SK-N-SH (cell line): ENCODE data around the gene WNK4. TPM values are rescaled to one million over a fixed set of nuclear protein-coding genes. Genes with fewer than 3 reads are reported as not detected.

ENCODE experiments used
- CTCF ChIA-PET: fragments of 300-600, 350-600 bp; formaldehyde crosslinking; extraction: SDS; loops from one replicate; lab custom pipeline; 2021; lab: Yijun Ruan, JAX
- POLR2A ChIA-PET: fragments of 350-600 bp; sonication (Branson Sonifier 250); formaldehyde crosslinking; extraction: SDS; loops from one replicate; lab custom pipeline; 2020; ENCODE audit warnings: antibody characterized with exemption, inconsistent platforms; lab: Yijun Ruan, JAX
- DNase-seq: peaks from one replicate; pipeline ENCODE4 v3.0.0; 2012
- H2AFZ ChIP-seq: fragments of 200-600 bp; sonication (generic); 2 replicates; pipeline ENCODE4 v1.8.1; 2016; ENCODE audit warnings: antibody characterized with exemption, mild to moderate bottlenecking, low read depth
- H3F3A ChIP-seq: fragments of 200-600 bp; sonication (generic); replicated peaks from 2 replicates; pipeline ENCODE3; 2016; ENCODE audit warnings: antibody characterized with exemption, mild to moderate bottlenecking; ENCODE audit not compliant: insufficient read depth
- H3K27ac ChIP-seq, 2 experiments: fragments of 200-500 bp in 1 of 2; fragments of 200-600 bp in 1 of 2; sonication (Bioruptor generic) in 1 of 2; sonication (generic), shearing (Covaris generic) in 1 of 2; 2 replicates each; pipeline versions ENCODE4 v1.5.1 to v1.6.1; 2014 to 2016; ENCODE audit warnings: low read depth in 2 of 2, inconsistent platforms in 1 of 2, low read length in 1 of 2, mild to moderate bottlenecking in 1 of 2, mixed read lengths in 1 of 2
- H3K27me3 ChIP-seq: fragments of 200-600 bp; sonication (generic), shearing (Covaris generic); 2 replicates; pipeline ENCODE4 v1.6.1; 2016; ENCODE audit warnings: mixed run types; ENCODE audit not compliant: insufficient read depth
- H3K36me3 ChIP-seq, 2 experiments: fragments of 200-500 bp in 1 of 2; fragments of 200-600 bp in 1 of 2; sonication (Bioruptor generic) in 1 of 2; sonication (generic) in 1 of 2; replicated peaks in 1 of 2; 2 replicates each; pipeline versions ENCODE3 to v1.5.1; 2014 to 2016; ENCODE audit warnings: low read length in 1 of 2, mild to moderate bottlenecking in 1 of 2; ENCODE audit not compliant: insufficient read depth in 2 of 2, control insufficient read depth in 1 of 2
- H3K4me1 ChIP-seq, 2 experiments: fragments of 200-500 bp in 1 of 2; fragments of 200-600 bp in 1 of 2; sonication (Bioruptor generic) in 1 of 2; sonication (generic), shearing (Covaris generic) in 1 of 2; 2 replicates each; pipeline versions ENCODE4 v1.5.1 to v1.6.1; 2014 to 2016; ENCODE audit warnings: low read depth in 1 of 2, low read length in 1 of 2, mixed run types in 1 of 2; ENCODE audit not compliant: insufficient read depth in 2 of 2, control insufficient read depth in 1 of 2
- H3K4me2 ChIP-seq: fragments of 200-600 bp; sonication (generic), shearing (Covaris generic); 2 replicates; pipeline ENCODE4 v1.6.1; 2017; ENCODE audit warnings: mixed run types
- H3K4me3 ChIP-seq, 2 experiments: fragments of 200-500 bp in 1 of 2; fragments of 200-600 bp in 1 of 2; sonication (Bioruptor generic) in 1 of 2; sonication (generic), shearing (Covaris generic) in 1 of 2; 2 replicates each; pipeline versions ENCODE4 v1.5.1 to v1.8.1; 2014 to 2016; ENCODE audit warnings: low read depth in 2 of 2, inconsistent platforms in 1 of 2, low read length in 1 of 2, mild to moderate bottlenecking in 1 of 2, mixed read lengths in 1 of 2, moderate library complexity in 1 of 2
- H3K79me2 ChIP-seq: fragments of 200-600 bp; sonication (generic); 2 replicates; pipeline ENCODE4 v1.8.1; 2017; ENCODE audit warnings: mild to moderate bottlenecking; ENCODE audit not compliant: insufficient read depth
- H3K9ac ChIP-seq: fragments of 200-600 bp; sonication (generic); 2 replicates; pipeline ENCODE4 v1.6.1; 2017; ENCODE audit warnings: mixed run types
- H3K9me2 ChIP-seq: fragments of 200-600 bp; sonication (generic); 2 replicates; pipeline ENCODE4 v1.6.1; 2017; ENCODE audit warnings: mixed run types
- H3K9me3 ChIP-seq: fragments of 200-600 bp; sonication (generic); 2 replicates; pipeline ENCODE4 v1.6.1; 2017; ENCODE audit warnings: mixed run types, mild to moderate bottlenecking, moderate library complexity
- H4K20me1 ChIP-seq: fragments of 200-600 bp; sonication (generic); 2 replicates; pipeline ENCODE4 v1.6.1; 2017; ENCODE audit warnings: mild to moderate bottlenecking, mixed run types; ENCODE audit not compliant: insufficient read depth
- EP300 ChIP-seq, 2 experiments: IDR thresholded peaks; 2 replicates each; pipeline versions ENCODE4 v1.4.0 to v1.6.1; 2012; ENCODE audit warnings: borderline replicate concordance in 1 of 2, low read depth in 1 of 2, low read length in 1 of 2
- FOXM1 ChIP-seq: IDR thresholded peaks from 2 replicates; pipeline ENCODE4 v1.4.0; 2012; ENCODE audit warnings: low read depth, mild to moderate bottlenecking
- GABPA ChIP-seq: IDR thresholded peaks from 2 replicates; pipeline ENCODE4 v1.4.0; 2012; ENCODE audit warnings: low read depth, mild to moderate bottlenecking
- MEF2A ChIP-seq: IDR thresholded peaks from 2 replicates; pipeline ENCODE4 v1.4.0; 2012; ENCODE audit warnings: low read depth, borderline replicate concordance
- MXI1 ChIP-seq: IDR thresholded peaks from 2 replicates; pipeline ENCODE4 v1.6.1; 2012; ENCODE audit warnings: mild to moderate bottlenecking, low read depth, low read length, improper control_type of control experiment
- POLR2AphosphoS5 ChIP-seq: IDR thresholded peaks from 2 replicates; pipeline ENCODE4 v1.6.1; 2012; ENCODE audit warnings: low read depth, low read length
- RAD21 ChIP-seq: IDR thresholded peaks from 2 replicates; pipeline ENCODE4 v1.6.1; 2012; ENCODE audit warnings: mild to moderate bottlenecking, low read length
- RCOR1 ChIP-seq: fragments of 150-350 bp; IDR thresholded peaks from 2 replicates; pipeline ENCODE4 v1.6.1; 2017; ENCODE audit warnings: antibody characterized with exemption, low read length
- RXRA ChIP-seq: IDR thresholded peaks from 2 replicates; pipeline ENCODE4 v1.4.0; 2012; ENCODE audit warnings: low read depth, mild to moderate bottlenecking, borderline replicate concordance
- SIN3A ChIP-seq: IDR thresholded peaks from 2 replicates; pipeline ENCODE4 v1.6.1; 2012; ENCODE audit warnings: low read depth, mild to moderate bottlenecking, low read length, moderate library complexity, borderline replicate concordance
- TEAD4 ChIP-seq: IDR thresholded peaks from 2 replicates; pipeline ENCODE4 v1.4.0; 2012; ENCODE audit warnings: mild to moderate bottlenecking, borderline replicate concordance; ENCODE audit not compliant: insufficient read depth
- WGBS: methylation state at CpG from one replicate; pipeline ENCODE4 v1.1.6; 2017; ENCODE audit warnings: low lambda C conversion rate; 5-methylcytosine and 5-hydroxymethylcytosine counted together
- polyA plus RNA-seq, 3 experiments: library from polyadenylated mRNA; depleted of rRNA; stranded (reverse); fragments of >200 nt; gene quantifications; 2 replicates each; pipeline ENCODE4 v1.2.3, GENCODE V29; 2012
- TF ChIP-seq, protein P1 (sequence below): IDR thresholded peaks from 2 replicates; pipeline ENCODE4 v1.6.1; 2012; ENCODE audit warnings: mild to moderate bottlenecking, low read depth, low read length, moderate library complexity
- TF ChIP-seq, protein P2 (sequence below): IDR thresholded peaks from 2 replicates; pipeline ENCODE4 v1.4.0; 2012; ENCODE audit warnings: low read depth
- TF ChIP-seq, protein P3 (sequence below): IDR thresholded peaks from 2 replicates; pipeline ENCODE4 v1.4.0; 2012; ENCODE audit warnings: low read depth, borderline replicate concordance
- TF ChIP-seq, protein P4 (sequence below): fragments of 200-600 bp; sonication (generic); IDR thresholded peaks from 2 replicates; pipeline ENCODE4 v1.6.1; 2017; ENCODE audit warnings: antibody characterized with exemption, mild to moderate bottlenecking, moderate library complexity
- TF ChIP-seq, protein P5 (sequence below): fragments of 150-350 bp; IDR thresholded peaks from 2 replicates; pipeline ENCODE4 v1.6.1; 2017; ENCODE audit warnings: antibody characterized with exemption, low read length, low read depth, borderline replicate concordance
- TF ChIP-seq, protein P6 (sequence below): IDR thresholded peaks from 2 replicates; pipeline ENCODE4; 2012

WNK4 gene
- polyA plus RNA-seq, 1 of the 3 experiments (the other 2 are of a cell fraction): 12.5 TPM

DNA sequence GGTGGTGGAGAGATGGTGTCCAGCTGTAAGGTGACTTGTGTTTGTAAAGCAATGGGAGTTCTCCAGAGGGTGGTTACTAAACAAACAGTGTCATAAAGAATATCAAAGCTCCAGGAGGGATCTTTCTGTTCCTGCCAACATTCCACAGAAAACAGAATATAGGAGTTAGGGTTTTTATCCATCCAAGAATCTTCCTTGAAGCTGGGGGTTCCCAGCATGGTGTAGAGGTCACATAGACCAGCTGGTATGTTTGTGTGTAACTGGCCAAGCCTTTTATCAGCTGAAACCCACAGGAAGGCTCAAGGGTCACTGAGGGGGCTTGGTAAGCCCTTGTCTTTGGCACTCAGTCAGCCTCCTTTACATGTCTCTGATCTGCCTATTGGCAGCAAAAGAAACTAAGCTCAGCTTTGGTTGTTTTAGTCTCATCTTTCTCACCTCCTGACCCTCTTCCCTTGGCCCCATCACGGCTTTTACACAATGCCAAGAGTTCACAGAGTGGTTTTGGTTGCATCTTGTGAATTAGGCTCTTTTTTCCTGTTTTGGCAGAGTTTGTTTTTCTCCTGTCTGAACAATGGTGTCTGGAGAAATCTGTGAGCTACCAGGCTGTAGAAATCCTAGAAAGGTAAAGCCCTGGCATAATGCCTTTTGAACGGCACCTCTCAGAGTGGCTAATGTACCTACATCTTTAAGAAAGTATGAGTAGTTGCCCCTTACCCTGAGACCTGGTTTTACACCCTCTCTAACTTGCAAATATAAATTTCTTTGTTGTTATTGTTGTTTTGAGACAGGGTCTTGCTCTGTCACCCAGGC is 22.9 kb downstream of the WNK4 start (continued):
- TF ChIP-seq, protein P1, sequence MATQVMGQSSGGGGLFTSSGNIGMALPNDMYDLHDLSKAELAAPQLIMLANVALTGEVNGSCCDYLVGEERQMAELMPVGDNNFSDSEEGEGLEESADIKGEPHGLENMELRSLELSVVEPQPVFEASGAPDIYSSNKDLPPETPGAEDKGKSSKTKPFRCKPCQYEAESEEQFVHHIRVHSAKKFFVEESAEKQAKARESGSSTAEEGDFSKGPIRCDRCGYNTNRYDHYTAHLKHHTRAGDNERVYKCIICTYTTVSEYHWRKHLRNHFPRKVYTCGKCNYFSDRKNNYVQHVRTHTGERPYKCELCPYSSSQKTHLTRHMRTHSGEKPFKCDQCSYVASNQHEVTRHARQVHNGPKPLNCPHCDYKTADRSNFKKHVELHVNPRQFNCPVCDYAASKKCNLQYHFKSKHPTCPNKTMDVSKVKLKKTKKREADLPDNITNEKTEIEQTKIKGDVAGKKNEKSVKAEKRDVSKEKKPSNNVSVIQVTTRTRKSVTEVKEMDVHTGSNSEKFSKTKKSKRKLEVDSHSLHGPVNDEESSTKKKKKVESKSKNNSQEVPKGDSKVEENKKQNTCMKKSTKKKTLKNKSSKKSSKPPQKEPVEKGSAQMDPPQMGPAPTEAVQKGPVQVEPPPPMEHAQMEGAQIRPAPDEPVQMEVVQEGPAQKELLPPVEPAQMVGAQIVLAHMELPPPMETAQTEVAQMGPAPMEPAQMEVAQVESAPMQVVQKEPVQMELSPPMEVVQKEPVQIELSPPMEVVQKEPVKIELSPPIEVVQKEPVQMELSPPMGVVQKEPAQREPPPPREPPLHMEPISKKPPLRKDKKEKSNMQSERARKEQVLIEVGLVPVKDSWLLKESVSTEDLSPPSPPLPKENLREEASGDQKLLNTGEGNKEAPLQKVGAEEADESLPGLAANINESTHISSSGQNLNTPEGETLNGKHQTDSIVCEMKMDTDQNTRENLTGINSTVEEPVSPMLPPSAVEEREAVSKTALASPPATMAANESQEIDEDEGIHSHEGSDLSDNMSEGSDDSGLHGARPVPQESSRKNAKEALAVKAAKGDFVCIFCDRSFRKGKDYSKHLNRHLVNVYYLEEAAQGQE: no peak
- TF ChIP-seq, protein P2, sequence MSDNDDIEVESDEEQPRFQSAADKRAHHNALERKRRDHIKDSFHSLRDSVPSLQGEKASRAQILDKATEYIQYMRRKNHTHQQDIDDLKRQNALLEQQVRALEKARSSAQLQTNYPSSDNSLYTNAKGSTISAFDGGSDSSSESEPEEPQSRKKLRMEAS: no peak
- TF ChIP-seq GABPA: no peak
- TF ChIP-seq, protein P3, sequence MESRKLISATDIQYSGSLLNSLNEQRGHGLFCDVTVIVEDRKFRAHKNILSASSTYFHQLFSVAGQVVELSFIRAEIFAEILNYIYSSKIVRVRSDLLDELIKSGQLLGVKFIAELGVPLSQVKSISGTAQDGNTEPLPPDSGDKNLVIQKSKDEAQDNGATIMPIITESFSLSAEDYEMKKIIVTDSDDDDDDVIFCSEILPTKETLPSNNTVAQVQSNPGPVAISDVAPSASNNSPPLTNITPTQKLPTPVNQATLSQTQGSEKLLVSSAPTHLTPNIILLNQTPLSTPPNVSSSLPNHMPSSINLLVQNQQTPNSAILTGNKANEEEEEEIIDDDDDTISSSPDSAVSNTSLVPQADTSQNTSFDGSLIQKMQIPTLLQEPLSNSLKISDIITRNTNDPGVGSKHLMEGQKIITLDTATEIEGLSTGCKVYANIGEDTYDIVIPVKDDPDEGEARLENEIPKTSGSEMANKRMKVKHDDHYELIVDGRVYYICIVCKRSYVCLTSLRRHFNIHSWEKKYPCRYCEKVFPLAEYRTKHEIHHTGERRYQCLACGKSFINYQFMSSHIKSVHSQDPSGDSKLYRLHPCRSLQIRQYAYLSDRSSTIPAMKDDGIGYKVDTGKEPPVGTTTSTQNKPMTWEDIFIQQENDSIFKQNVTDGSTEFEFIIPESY: no peak
- TF ChIP-seq, protein P4, sequence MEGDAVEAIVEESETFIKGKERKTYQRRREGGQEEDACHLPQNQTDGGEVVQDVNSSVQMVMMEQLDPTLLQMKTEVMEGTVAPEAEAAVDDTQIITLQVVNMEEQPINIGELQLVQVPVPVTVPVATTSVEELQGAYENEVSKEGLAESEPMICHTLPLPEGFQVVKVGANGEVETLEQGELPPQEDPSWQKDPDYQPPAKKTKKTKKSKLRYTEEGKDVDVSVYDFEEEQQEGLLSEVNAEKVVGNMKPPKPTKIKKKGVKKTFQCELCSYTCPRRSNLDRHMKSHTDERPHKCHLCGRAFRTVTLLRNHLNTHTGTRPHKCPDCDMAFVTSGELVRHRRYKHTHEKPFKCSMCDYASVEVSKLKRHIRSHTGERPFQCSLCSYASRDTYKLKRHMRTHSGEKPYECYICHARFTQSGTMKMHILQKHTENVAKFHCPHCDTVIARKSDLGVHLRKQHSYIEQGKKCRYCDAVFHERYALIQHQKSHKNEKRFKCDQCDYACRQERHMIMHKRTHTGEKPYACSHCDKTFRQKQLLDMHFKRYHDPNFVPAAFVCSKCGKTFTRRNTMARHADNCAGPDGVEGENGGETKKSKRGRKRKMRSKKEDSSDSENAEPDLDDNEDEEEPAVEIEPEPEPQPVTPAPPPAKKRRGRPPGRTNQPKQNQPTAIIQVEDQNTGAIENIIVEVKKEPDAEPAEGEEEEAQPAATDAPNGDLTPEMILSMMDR: no peak
- no peak for TF ChIP-seq RXRA

DNA sequence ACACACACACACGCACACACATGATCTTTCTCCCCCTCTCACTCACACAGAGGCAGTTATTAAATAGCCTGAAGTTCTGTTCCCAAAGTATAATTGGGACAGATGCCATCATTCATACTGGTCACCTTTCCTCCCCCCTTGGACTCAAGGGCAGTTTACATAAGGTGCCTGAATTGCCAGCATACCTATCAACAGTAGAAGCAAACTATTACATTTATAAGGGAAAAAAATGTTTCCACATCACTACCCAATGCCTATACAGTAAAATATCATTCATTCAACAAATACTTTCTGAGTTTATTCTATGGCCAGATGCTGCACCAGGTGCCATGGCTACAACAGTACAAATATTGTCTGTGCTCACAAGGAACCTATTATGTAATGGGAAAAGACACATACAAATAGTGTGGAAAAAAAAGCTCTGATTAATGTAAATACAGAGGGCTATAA is 24.5 kb downstream of the WNK4 start:
- Histone ChIP-seq H3K4me3 (no peak overlapping the region), H4K20me1 (no peaks in the 10 kb centered on the region; the same call in 1 of the 2 replicates), H3K4me2 (no peak overlapping the region), H3K27ac (no peak overlapping the region), H3F3A (peaks cover 14% of the 10 kb centered on the region), H3K79me2 (no peaks in the 10 kb centered on the region), H3K27me3 (no peaks in the 10 kb centered on the region), H3K4me1 (peaks cover 0 to 3% of the 10 kb centered on the region in 2 experiments; a peak in 2 of 4 replicates), H2AFZ (no peak overlapping the region), H3K9me3 (no peaks in the 10 kb centered on the region), H3K36me3 (peaks cover 0 to 4% of the 10 kb centered on the region in 2 experiments), H3K9ac (no peak overlapping the region), H3K9me2 (no peaks in the 10 kb centered on the region)
- CTCF ChIA-PET: no interaction called here
- WGBS: 83% methylated on average over 1 of the region's 1 CpG
- POLR2A ChIA-PET: interaction anchor here (0.7 kb wide), 1 partner anchor 19 kb away, joined by 3 read pairs; the partner anchor contains the start of gene BECN1
- DNase-seq: no peak
- TF ChIP-seq SIN3A: no peak
- TF ChIP-seq, protein P5, sequence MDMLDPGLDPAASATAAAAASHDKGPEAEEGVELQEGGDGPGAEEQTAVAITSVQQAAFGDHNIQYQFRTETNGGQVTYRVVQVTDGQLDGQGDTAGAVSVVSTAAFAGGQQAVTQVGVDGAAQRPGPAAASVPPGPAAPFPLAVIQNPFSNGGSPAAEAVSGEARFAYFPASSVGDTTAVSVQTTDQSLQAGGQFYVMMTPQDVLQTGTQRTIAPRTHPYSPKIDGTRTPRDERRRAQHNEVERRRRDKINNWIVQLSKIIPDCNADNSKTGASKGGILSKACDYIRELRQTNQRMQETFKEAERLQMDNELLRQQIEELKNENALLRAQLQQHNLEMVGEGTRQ: no peak
- TF ChIP-seq MXI1: no peak
- TF ChIP-seq RAD21: no peak
- TF ChIP-seq TEAD4: no peak
- TF ChIP-seq, protein P6, sequence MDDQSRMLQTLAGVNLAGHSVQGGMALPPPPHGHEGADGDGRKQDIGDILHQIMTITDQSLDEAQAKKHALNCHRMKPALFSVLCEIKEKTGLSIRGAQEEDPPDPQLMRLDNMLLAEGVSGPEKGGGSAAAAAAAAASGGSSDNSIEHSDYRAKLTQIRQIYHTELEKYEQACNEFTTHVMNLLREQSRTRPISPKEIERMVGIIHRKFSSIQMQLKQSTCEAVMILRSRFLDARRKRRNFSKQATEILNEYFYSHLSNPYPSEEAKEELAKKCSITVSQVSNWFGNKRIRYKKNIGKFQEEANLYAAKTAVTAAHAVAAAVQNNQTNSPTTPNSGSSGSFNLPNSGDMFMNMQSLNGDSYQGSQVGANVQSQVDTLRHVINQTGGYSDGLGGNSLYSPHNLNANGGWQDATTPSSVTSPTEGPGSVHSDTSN: no peak
- no peak for TF ChIP-seq MEF2A
- TF ChIP-seq RCOR1: no peak
- no peak for TF ChIP-seq POLR2AphosphoS5
- TF ChIP-seq, protein P3: no peak
- no peak for TF ChIP-seq FOXM1
- no peak for TF ChIP-seq EP300 (IDR thresholded peaks at IDR 0.05; ENCODE audit: borderline replicate concordance in 1 of 2, low read depth in 1 of 2, low read length in 1 of 2)
